Activated CD4-positive, alpha-beta T cell treated with anti-CD3 and anti-CD28 coated beads, Interleukin-2, amount 50 U/mL, for 4 hours (primary cell): ENCODE data around the gene SLC6A7.
"Not testable (repeated sequence)": the region's sequence is repeated elsewhere in the genome, so short reads cannot be mapped to it uniquely, and the experiment has no call there.

Experiments
- DNase-seq, 2 experiments: peaks; one replicate each; pipeline ENCODE4 v3.0.0-alpha.2; 2020

Gene SLC6A7

DNA sequence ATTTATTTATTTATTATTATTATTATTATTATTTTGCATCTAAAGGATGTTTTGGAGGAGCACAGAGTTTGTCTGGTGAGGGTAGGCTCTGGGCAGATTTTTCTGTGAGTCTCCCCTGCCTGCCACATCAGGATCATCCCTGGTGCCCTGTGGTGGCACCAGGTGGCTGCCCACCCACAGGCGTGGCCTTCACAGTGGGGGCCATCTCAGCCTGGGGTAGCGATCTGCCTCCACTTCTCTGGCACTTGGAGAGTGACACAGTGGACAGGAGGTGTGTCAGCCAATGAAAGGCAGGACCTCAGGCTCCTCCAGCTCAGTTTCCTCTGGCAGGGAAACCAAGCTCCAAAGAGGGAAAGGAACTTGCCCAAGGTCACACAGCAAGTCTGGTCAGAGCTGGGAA is 30.0 kb downstream of the SLC6A7 start:
- no peak for DNase-seq

DNA sequence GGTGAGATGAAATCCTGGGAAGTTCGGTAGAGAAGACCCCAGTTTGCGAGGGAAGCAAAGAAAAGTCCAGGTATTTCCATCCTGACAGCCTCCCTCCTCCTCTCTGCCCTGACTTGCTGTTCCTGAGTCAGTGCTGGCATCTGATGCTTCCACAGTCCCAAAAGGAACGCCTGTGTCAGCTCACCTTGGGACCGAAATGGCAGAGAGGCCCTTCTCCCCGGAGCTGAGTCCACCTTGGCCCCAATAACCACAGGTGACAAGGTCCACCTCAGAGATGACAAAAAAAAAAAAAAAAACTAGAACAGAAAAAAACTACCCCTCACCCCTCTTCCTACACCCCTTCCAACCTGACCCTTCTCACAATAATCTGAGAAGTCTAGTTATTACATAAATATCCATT is 31.6 kb downstream of the SLC6A7 start:
- DNase-seq: no peak

GRCh38 chr5:150222906-150223305 is 33.0 kb downstream of the SLC6A7 start:
- DNase-seq: no peak

DNA sequence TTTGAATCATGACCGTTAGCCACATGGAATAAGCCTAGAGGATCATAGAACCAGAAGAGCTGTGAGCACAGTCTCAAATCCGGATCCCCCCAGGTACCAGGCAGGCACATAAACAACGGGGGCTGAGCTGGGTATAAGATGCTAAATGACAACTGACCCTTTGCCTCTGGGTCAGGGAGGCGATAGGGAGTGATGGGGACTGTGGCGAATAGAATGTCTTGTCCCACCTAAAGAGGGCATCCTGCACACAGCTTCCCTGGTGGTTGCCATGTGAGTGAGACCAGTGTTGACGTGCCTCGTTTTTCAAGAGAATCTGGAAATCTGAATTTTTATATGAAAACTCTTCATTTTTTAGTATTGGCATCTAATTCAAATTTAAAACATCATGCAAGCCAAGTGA is 33.6 kb downstream of the SLC6A7 start:
- DNase-seq: no peak

- no peak for DNase-seq
Observed at GRCh38 chr5:150224483-150225027, 34.7 kb downstream of the SLC6A7 start.

GRCh38 chr5:150227036-150227435 is 37.2 kb downstream of the SLC6A7 start:
- no peak for DNase-seq

DNA sequence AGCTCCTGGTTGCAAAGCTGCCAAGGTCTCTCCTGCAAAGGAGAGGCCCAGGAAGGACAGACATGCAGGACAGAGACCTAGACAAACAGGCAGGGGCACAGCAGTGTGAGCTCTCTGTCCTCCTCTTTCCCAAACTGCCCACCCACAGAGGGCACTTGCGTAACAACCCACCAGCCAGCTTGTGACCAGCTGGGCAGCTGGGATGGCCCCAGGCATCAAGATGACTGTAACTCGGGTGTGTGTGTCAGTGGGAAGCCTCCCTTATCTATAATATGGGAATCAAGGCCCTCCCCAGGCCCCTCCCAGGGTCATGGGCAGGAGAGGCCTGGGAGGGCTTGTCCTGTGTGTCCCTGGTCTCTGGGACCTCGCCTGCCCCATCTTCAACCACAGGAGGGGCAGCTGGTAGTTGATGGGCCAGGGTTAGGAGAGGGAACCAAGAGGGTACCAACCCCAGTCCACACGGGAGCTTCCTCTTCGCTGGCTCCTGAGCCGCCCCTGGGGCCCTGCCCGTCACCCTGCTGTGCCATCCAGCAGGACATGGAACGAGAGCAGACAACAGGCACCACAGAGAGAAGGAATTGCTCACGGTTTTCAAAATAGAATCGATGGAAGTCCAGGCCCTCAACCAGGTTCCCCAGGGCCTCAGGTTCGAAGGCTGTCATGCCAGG is 37.9 kb downstream of the SLC6A7 start:
- no peak for DNase-seq

DNA sequence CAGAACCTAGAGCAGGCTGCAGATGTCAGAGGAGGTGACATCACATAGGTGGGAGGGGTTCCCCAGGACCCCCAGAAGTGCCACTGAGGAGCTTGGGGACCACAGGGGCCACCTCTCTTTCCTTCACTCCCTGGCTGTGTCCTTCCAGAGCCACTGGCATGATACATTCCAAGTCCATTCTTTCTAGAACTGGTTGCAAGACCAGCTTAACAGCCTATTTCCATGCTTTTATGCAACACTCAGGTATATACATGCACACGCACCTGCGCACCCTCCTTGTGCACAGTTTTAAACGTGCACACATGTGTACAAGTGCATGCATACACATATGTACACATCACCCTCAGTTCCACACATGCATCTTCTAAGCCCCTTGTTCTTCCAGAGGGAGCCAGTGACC is 39.7 kb downstream of the SLC6A7 start:
- DNase-seq: no peak

DNA sequence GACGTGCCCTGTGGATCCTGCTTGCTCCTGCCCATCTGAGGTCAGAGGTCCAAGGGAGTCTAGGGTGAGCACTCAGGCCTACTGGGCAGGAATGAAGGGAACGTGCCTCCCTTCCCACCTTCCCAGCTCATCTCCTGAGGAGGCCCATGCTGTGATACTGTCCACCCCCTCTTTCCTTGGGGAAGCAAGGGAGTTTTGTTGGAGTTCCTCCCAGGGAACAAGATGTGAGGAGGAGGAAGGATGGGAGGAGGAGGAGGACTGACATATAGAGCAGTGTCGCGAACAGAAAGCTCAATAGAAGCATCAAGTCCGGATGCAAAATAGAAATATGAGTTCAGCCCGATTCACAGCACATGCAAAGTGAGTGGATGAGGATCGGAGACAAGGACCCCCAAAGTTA is 41.0 kb downstream of the SLC6A7 start:
- no peak for DNase-seq

DNA sequence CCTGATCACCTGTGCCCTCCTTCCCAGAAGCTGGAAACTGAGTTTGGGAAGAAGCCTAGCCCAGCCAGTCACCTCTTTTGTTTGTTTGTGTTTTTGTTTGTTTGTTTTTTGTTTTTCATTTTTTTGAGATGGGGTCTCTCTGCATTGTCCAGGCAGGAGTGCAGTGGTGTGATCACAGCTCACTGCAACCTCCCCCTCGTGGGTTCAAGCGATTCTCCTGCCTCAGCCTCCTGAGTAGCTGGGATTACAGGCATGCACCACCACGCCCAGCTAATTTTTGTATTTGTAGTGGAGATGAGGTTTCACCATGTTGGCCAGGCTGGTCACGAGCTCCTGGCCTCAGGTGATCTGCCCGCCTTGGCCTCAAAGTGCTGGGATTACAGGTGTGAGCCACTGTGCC is 43.8 kb downstream of the SLC6A7 start:
- not testable (repeated sequence) for DNase-seq

DNA sequence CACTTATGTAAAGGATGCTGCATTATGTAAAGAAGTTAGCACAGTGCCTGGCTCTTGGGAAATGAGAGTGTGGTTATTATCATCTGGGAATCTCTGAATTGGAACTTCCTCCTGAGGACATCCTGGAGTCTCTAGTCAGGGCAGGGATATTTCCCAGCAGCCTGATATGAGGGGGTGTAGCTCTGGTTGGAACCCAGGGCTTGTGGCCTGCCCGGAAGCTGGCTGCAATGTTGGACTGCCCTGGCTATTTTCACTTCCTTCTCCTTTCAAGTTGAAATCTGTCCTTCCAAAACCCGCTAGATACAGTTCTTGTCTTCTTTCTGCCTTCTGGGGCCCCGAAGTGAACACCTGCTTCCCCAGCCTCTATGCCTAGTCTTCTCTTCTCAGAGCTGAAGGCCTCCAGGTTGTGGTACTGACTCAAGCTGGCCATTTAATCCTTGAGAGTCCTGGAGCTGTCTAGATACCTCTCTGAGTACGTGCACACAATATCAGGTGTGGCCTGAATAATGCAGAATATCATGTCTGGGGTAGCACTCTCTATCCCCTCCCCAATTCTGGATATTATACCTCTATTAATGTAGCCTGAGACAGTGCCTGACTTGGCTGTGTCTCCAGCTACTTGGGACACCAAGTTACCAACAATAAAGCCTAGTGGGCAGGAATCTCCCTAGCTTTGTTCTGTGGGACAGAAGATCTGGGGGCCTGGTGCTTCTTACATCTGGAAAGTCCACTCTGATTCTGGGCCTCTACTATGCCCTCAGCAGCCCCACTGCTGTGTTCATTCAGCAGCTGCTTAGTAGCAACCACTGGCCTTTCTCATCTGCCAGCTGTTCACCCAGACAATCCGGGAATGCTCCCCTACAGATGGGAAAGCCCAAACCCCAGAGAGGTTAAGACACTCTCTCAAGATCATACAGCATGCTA is 45.0 kb downstream of the SLC6A7 start:
- no peak for DNase-seq

DNA sequence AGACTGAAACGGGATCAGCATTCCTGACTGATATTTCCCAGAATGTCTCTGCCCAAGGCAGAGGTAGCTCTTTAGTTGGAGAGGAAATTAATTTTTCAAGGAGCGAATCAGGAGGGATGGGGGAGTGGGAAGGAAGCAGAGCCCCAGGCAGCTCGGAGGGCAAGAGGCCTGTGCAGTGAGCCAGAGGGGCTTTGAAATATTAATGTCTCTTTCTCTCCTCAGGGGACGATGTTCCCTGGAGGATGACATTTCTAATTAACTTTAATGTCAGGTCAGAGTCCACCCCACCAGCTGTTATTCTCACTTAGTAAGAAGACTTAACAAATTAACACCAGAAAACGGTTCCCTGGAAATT is 45.6 kb downstream of the SLC6A7 start:
- no peak for DNase-seq

GRCh38 chr5:150236313-150236712 is 46.5 kb downstream of the SLC6A7 start:
- no peak for DNase-seq

GRCh38 chr5:150236981-150237754 is 47.3 kb downstream of the SLC6A7 start:
- no peak for DNase-seq

DNA sequence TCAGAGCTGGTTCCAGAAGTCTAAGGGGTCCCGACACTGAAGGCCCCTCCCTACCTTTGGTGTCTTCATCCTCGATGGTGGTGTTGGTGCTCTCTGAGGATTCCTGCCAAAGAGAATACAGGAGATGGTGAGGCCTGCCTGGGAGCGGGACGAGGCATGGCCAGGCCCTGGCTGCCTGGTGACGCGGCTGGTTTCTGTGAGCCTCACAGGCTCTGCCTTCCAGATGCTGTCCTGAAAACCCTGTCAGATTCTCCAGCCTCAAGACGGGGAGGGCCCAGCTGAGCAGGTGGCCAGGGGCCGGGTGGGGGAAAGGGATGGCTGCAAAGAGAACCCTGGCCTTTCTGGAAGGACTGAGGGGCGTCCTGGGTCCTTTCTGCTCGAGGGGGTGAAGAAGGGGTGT is 48.8 kb downstream of the SLC6A7 start:
- DNase-seq: no peak

GRCh38 chr5:150239099-150239793 is 49.4 kb downstream of the SLC6A7 start:
- no peak for DNase-seq

GRCh38 chr5:150239794-150240122 is 49.9 kb downstream of the SLC6A7 start:
- DNase-seq: no peak

DNA sequence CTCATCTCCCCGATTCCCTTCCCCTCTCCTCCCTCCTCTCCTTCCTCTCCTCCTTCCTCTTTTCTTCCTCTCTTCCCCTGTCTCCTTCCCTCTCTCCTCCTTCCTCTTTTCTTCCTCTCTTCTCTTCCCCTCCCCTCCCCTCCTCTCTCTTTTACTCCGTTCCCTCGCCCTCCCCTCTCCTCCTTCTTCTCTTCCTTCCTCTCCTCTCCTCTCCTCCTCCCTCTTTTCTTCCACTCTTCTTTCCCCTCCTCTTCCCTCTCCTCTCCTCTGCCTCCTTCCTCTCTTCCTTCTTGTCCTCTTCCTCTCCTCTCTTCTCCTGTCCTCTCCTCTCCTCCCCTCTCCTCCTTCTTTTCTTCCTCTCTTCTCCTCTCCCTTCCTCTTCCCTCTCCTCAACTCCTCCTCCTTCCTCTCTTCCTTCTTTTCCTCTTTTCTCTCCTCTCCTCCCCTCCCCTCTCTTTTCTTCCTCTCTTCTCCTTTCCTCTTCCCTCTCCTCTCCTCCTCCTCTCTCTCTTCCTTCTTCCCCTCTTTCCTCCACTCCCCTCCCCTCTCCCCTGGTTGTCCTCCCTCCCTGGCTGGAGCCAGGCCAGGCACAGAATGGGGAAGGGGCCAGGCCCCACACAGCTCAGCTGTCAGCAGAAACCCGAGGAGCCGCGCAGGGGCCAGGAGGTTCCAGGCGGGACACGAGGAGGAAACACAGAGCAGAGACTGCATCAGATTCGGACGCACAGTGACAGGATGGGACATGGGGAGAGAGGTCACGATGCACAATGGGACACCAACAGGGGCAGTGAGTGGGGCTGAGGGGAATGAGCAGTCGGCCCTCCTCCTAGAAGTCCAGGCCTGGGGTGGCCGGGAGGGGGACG is 51.7 kb downstream of the SLC6A7 start:
- no peak for DNase-seq

DNA sequence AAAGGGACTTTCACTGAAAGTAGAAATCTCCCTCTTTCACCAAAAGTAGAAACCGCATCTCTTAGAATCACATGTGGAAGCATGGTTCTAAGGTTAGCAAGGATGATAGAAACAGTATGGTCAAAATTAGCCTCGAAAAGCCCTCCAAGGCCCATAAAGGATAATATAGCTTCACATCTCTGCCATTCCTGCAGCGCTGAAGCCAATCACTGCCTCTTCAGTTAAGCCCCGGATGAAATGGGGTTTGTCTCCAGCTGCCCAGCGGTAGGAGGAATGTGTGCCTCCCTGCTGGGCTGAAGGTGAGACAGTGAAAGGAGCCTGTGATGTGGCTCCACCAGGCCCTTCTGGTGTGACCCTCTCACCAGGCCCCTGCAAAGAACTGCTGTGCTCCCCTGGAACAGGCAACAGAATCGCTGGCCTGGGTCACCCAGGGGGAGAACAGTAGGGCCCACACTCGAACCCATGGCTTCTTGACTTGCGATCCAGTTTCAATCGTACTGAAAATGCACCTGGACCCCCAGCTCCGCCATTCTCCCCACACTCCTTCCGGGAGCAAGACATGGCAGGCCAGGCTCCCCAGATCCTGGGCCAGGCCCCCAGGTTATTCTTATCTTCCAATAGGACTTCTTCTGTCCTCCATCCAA is 52.5 kb downstream of the SLC6A7 start:
- DNase-seq: no peak

DNA sequence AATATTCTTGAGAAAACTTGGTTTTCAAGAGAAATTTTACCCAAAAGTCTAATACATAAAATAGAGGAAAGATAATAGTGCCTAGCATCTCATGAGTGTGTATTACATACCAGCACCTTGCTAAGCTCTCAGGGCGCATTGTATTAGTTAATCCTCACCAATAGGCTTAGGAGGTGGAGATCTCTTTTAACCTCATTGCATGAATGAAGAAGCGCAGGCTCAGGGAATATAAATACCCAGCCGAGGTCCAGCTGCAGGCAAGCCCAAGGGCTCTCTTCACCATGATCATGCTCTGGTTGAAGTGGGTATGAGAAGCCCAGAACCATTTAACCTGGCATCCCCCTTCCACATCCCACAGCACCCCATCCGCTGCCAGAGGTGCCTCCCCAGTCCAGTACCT is 53.7 kb downstream of the SLC6A7 start:
- DNase-seq: no peak

GRCh38 chr5:150244209-150244608 is 54.3 kb downstream of the SLC6A7 start:
- DNase-seq: no peak
